ENCODE measurements around the gene PPM1H.
"Not testable (repeated sequence)": the region's sequence is repeated elsewhere in the genome, so short reads cannot be mapped to it uniquely, and the experiment has no call there.

Gene PPM1H

GRCh38 chr12:62761658-62762057 lies 173.3 kb downstream of the PPM1H start:
- no peak for DNase-seq

- no peak for DNase-seq
Observed at GRCh38 chr12:62760779-62761178, 174.2 kb downstream of the PPM1H start.

GRCh38 chr12:62760341-62760740 lies 174.6 kb downstream of the PPM1H start:
- DNase-seq = not testable (repeated sequence)

- DNase-seq = no peak
Observed at GRCh38 chr12:62758216-62758615, 176.7 kb downstream of the PPM1H start.

GRCh38 chr12:62757048-62757447 lies 177.9 kb downstream of the PPM1H start:
- DNase-seq = no peak

DNA sequence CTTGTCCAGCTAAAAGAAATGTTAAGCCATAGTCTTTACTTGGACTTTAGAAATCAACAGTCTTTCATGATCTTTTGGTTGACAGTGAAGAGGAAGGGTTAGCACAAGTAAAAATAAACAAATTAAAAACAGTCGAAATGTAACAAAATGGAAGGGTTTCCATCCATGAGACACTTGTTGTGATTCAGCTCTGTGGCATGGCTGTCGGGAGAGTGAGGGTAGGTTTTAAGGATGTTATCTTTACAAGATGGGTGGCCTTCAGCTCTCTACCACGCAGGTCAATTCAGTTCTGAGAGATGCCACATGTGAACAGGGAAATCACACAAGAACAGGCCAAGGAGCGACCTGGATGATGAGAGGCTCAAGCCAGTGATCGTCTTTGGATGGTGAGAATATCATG lies 180.2 kb downstream of the PPM1H start:
- no peak for DNase-seq

GRCh38 chr12:62751810-62752155 lies 183.2 kb downstream of the PPM1H start:
- DNase-seq = no peak

- no peak for DNase-seq
Observed at GRCh38 chr12:62750941-62751809, 183.8 kb downstream of the PPM1H start.

- no peak for DNase-seq
Observed at GRCh38 chr12:62749586-62749985, 185.4 kb downstream of the PPM1H start.

DNA sequence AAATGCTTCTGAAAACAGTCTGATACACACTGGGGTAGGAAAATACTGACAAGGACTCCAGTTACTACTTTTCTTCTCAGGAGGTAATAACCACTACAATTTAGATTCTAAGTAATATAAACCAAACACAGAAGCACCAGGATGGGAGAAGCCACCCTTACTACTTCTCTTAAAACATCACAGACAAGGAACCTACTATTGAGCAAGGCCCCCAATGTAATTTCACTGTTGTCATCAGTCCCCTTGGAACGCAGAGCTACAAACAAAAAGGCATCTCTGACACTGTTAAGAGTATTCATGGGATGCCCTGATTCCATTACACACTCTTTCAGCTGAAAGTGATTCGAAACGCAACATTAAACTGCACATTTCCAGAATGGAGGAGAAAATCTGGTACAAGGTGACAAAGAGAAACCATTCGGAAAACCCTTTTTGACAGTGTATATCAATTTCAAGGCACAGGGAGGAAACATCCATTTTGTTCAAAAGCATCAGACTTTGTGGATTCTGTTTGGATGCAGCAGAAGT lies 185.9 kb downstream of the PPM1H start:
- DNase-seq = no peak

GRCh38 chr12:62744551-62744950 lies 190.4 kb downstream of the PPM1H start:
- DNase-seq = no peak

DNA sequence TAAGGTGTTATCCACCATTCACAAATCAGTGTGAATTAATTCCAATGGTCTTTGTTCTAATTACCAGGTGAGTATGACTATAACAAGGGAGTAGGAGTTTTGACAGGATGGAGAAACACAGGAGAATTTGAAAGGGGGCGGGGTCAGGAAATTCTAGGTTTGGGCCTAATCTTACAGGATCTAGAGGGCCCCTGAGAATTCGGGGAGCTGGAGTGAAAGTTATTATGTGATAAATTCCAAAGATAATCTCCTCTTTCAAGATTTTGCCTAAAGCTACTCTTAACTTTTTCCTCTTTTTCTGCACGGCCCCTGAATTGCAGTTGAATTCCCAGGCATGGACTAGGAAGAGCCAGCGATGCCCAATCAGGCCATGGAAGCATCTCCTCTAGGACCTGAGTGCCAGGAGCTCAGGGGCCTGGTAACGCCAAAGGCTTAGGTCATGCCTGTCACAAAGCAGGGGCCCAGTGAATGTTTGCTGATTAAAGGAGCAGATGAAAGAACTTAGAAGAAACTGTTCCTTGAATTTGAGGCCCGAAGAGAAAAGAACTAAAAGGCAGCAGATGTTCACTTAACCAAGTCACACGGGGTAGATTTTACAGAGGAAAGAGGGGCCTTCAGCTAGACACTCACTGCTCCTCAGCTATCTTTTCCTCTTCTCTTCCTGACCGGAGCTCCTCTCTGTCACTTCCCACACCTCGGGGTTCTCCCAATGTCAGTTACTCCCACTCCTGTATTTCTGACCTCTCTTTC lies 195.5 kb downstream of the PPM1H start:
- DNase-seq = no peak

DNA sequence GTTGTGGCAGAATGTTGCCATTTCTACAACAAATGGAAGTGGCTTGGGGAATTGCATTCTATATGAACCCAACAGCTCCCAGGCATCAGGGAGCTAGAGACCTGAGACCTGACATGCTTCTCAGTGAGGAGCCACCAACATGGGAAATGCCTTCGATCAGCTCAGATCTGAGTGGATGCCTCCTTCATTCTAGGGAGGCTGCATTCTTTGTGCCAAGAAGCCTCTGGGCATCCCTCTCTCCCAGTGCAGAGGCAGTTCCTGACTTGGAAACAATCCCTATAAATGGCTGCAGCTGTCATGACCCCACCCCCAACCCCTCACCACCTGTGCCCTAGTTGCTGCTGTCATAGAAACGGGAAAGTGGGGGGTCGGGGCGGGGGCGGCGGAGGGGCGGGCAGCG lies 196.3 kb downstream of the PPM1H start:
- no peak for DNase-seq

DNA sequence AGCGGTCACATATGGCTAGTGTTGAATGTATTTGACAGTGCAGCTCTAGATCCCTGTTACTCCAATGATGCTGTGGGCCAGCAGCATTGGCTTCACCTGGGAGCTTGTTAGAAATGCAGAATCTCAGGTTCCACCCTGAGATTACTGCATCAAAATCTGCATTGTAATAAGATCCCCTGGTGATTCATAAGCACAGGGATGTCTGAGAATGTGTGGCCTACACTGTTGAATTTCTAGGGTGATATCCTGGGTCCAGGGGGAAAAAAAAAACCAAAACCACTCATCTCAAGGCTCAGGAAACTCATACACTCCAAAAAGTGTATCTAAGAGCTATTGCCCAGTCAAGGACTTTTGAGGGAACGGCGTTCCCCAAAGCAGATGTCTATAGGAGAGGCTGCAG lies 196.8 kb downstream of the PPM1H start:
- DNase-seq = no peak

DNA sequence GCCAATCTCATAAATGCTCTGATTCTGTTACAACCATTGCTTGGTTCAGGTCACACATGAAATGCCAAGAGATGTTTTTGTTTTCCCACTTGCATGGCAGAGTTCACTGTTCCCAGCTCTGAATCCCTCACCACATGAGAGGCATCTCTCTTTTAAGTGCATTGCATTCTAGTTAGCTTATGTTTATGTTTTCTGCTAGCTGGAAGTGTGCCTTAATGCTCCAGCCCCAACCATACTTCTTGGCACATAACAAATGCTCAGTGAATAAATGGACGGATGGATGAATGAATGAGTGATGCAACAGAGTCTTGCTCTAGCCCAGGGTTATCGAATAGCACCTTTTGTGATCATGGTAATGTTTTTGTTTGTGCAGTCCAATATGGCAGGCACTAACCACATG lies 197.3 kb downstream of the PPM1H start:
- DNase-seq = no peak

GRCh38 chr12:62737188-62737587 lies 197.8 kb downstream of the PPM1H start:
- DNase-seq = no peak

- DNase-seq = no peak
Observed at GRCh38 chr12:62736596-62736995, 198.4 kb downstream of the PPM1H start.

GRCh38 chr12:62732861-62733427 lies 202.0 kb downstream of the PPM1H start:
- DNase-seq = no peak

- no peak for DNase-seq
Observed at GRCh38 chr12:62731055-62731820, 203.7 kb downstream of the PPM1H start.

DNA sequence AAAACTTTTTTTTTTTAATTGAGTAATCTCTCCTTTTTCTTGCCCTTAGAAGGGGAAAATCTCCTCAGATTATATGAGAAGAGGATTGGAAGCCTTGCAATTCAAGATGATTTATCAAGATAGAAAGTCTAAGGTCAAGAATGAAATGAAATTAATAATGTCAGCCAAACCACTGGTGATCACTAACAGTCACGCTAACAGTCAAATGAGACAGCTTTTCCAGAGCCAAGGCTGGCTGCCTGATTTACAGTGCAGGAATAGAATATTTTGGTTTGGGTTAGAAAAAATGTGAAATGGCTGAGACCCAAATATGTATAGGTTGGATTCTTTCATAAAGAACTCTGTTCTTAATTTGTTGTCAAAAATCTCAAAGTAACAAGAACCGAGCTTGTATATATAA lies 204.3 kb downstream of the PPM1H start:
- no peak for DNase-seq

DNA sequence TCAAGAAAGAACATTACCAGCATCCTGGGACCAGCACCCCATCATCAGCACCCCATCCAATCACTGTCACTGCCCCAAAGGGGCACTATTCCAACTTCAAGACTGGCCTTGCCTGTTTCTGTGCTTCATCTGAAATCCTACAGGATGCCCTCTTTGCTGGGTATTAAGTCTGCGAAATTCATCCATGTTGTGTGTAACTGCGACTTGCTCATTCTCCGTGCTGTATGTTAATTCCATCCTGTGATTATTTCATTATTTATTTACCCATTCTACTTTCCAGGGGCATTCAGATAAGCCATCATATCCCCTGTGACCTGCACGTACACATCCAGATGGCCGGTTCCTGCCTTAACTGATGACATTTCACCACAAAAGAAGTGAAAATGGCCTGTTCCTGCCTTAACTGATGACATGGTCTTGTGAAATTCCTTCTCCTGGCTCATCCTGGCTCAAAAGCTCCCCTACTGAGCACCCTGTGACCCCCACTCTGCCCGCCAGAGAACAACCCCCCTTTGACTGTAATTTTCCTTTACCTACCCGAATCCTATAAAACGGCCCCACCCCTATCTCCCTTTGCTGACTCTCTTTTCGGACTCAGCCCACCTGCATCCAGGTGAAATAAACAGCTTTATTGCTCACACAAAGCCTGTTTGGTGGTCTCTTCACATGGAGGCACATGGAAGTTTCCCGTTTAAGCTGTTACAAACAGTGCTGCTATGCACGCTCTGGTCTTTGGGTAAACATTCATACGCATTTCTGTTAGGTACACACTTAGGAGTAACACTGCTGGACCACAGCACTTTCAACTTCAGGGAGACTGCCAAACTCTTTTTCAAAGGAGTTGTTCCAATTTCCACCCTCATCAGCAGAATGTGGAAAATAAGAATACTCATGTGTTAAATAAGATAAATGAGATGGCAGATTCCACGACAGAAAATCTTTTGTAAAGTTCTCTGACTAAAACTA lies 205.1 kb downstream of the PPM1H start:
- DNase-seq = not testable (repeated sequence)

- no peak for DNase-seq
Observed at GRCh38 chr12:62728741-62729140, 206.2 kb downstream of the PPM1H start.

Data from activated CD4-positive, alpha-beta T cell treated with anti-CD3 and anti-CD28 coated beads, Interleukin-2, amount 50 U/mL, for 1 hour (primary cell).